Inferior parietal cortex (tissue), 1 donor: ENCODE measurements around the gene CDH23.
A peak's percentile ranks its signal among the peaks of the same experiment; 100 is the strongest.

Experiments used
- DNase-seq: peaks from one replicate; pipeline ENCODE4 v3.0.0-alpha.2; 2016; ENCODE audit errors: extremely low spot score

Gene CDH23

DNA sequence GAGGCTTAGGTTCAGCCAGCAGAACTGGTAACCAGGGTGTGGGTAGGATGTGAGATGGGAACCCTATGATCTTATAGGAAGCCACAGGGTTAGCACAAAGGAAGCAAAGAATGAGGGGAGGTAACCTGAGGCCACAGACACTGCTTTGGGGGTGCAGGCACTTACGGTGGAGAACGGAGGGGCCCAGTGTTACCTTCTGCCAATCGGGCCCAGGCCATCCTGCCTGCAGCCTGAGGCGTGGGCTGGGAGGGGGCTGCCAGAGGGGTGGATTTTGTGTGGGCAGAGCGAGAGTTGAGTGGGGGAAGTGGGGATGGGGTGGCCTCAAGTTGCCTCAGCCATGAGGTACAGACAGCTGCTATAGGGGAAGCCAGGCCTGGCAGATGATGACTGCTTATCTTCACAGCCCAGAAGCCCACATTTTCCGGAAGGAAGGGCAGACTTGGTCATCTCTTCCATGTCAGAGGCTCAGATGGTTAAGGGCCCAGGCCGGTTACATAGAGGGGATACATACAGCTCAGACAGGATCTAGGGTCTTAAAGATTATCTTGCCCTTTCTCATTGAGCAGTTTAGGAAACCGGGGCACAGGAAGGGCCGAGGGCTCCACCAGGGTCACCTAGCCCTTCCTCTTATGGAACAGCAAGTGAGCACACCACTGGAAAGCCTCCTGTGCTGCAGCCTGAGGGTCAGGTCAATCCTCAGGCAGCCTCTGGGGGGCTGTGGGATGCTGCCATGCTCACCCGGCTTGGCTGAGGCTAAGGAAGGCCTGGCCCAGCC is 401.0 kb downstream of the CDH23 start:
- no peak for DNase-seq

DNA sequence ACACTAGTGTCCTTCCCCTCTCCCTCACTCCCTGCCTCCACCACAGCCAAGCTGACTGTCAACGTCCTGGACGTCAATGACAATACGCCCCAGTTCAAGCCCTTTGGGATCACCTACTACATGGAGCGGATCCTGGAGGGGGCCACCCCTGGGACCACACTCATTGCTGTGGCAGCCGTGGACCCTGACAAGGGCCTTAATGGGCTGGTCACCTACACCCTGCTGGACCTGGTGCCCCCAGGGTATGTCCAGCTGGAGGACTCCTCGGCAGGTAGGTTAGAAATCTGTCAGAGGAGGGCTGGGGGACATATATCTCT is 401.5 kb downstream of the CDH23 start:
- no peak for DNase-seq

DNA sequence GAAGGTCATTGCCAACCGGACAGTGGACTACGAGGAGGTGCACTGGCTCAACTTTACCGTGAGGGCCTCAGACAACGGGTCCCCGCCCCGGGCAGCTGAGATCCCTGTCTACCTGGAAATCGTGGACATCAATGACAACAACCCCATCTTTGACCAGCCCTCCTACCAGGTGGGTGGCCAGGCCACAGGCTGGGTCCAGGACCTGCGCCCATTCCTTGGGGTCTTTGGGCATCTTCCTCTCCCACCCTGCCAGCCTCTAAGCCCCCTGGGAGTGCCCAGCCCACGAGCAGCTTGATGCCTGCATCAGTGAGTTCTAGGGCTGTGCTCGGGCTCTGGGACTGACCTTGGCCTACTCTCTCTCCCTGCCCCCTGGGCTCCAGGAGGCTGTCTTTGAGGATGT is 402.4 kb downstream of the CDH23 start:
- DNase-seq, result no peak

- no peak for DNase-seq
These were observed 403.1 kb downstream of the CDH23 start for GRCh38 chr10:71799608-71800453.

DNA sequence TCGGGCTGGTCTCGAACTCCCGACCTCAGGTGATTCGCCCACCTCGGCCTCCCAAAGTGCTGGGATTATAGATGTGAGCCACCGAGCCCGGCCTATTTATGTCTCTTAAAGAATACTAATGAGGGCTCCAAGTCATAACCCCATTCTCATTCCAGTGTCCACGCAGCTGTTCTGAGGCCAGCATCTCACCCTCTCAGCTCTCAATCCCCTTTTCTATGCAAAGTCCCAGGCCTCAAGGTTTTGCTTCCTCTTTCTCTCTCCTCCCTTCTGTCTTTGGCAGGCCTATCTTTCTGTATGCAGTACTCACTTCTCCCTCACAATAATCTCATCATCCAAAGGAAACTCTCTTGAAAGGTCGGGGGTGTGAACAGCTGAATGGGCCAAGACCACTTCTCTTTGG is 404.6 kb downstream of the CDH23 start:
- DNase-seq, result no peak

- DNase-seq, result no peak
These were observed 405.5 kb downstream of the CDH23 start for GRCh38 chr10:71802235-71802634.

DNA sequence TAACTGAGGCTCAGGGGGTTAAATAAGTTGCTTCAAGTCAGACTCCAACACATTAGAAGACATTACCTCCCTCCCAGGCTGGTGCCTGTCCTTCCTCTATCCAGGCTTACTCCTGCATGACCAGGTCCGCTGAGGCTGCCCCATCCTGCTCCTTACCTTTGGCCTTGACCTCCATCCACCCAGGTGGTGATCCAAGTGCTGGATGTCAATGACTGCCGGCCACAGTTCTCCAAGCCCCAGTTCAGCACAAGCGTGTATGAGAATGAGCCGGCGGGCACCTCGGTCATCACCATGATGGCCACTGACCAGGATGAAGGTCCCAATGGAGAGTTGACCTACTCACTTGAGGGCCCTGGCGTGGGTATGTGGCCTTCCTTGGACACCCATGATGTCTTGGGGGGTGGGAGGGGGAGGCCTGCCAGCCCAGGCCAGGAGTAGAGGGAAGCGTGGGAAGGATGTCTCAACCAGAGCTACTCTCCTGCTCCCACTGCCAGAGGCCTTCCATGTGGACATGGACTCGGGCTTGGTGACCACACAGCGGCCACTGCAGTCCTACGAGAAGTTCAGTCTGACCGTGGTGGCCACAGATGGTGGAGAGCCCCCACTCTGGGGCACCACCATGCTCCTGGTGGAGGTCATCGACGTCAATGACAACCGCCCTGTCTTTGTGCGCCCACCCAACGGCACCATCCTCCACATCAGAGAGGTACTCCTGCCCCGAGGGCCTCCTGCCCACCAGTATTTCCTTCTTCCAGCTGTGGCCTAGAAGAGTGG is 406.2 kb downstream of the CDH23 start:
- no peak for DNase-seq

- DNase-seq, result peak; percentile 31
These were observed 407.4 kb downstream of the CDH23 start for GRCh38 chr10:71804077-71804476.

- DNase-seq, result no peak
These were observed 409.3 kb downstream of the CDH23 start for GRCh38 chr10:71805776-71806703.

- DNase-seq, result no peak
These were observed 410.2 kb downstream of the CDH23 start for GRCh38 chr10:71806704-71807556.

DNA sequence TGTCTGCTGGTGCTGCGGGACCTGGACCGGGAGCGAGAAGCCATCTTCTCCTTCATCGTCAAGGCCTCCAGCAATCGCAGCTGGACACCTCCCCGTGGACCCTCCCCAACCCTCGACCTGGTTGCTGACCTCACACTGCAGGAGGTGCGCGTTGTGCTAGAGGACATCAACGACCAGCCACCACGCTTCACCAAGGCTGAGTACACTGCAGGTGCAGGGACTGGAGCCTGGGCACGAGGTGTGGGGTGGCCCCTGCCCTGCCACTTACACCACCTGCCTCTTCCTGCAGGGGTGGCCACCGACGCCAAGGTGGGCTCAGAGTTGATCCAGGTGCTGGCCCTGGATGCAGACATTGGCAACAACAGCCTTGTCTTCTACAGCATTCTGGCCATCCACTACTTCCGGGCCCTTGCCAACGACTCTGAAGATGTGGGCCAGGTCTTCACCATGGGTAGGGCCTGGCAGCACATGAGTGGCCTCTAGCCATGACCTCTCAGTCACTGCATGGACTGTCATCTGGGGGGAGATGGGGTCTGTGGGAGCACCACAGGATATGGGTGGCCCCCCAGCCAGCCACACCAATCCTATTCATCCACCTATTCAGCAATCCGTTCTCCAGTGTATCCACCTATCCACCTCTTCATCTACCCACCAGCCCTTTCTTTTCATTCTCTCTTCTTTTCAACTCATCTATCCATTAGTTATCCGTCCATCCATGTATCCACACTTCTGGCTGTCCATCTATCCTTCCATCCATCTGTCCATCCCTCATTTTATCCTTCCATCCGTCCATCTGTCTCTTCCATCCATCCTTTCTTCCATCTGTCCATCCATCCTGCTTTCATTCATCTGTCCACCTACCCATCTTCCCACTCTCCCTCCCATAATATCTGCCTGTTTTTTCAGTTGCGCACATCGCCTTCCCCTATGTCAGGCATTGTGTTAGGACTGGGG is 411.1 kb downstream of the CDH23 start:
- no peak for DNase-seq

- no peak for DNase-seq
These were observed 412.9 kb downstream of the CDH23 start for GRCh38 chr10:71809628-71810027.

DNA sequence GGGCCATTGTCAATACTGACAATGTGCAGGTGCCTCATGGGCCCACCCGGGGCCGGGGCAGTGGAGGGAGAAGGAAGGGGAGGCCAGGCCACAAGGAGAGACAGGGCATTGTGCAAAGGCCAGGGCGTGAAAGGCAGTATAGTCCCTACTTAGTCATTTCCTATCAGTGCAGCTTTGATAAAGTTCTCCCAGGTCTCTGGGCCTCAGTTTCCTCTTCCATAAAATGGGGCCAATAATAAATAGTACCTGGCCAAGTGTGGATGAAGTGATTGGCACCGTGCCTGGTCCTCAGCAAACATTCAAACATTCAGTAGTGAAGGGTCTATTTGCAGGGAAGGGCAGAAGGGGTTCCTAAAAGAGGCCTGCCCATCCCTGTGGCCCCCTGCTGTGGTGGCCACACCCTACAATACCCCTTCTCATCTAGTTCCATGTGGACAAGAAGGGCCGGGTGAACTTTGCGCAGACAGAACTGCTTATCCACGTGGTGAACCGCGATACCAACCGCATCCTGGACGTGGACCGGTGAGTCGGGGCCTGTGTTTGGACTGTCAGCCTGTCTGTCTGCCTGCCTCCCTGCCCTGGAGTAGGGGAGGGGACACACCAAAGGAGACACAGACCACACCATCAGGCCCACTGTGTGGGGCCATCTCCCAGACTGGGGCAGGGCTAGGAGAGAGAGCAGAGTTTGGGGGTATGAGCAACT is 413.5 kb downstream of the CDH23 start:
- no peak for DNase-seq

- DNase-seq, result no peak
These were observed 414.6 kb downstream of the CDH23 start for GRCh38 chr10:71811351-71811750.

- DNase-seq, result peak; percentile 53
These were observed 415.5 kb downstream of the CDH23 start for GRCh38 chr10:71812016-71812912.

- DNase-seq, result no peak
These were observed 416.3 kb downstream of the CDH23 start for GRCh38 chr10:71812913-71813590.

- DNase-seq, result no peak
These were observed 418.2 kb downstream of the CDH23 start for GRCh38 chr10:71814922-71815411.
